Memory B cell (primary cell): ENCODE data around the gene CR1L.
"Not testable (repeated sequence)": the region's sequence is repeated elsewhere in the genome, so short reads cannot be mapped to it uniquely, and the experiment has no call there.

ENCODE experiments used
- ATAC-seq: fragments of 150-1000 bp; cut with Tn5 transposase; 2 replicates; pipeline ENCODE4 v1.10.0; 2021; ENCODE audit warnings: low read depth, mild to moderate bottlenecking, moderate library complexity
- DNase-seq, 2 donors: peaks; one replicate each; pipeline ENCODE4 v3.0.0; 2022; ENCODE audit warnings: low spot score in 2 of 2
- H3K27ac Mint-ChIP-seq: one replicate; pipeline ENCODE4 v1.8.0; 2022; ENCODE audit warnings: mild to moderate bottlenecking, moderate library complexity, mixed read lengths
- H3K27me3 Mint-ChIP-seq: one replicate; pipeline ENCODE4 v1.8.0; 2022; ENCODE audit warnings: mixed read lengths
- H3K36me3 Mint-ChIP-seq: one replicate; pipeline ENCODE4 v1.8.0; 2022; ENCODE audit warnings: mild to moderate bottlenecking, mixed read lengths
- H3K4me1 Mint-ChIP-seq: one replicate; pipeline ENCODE4 v1.8.0; 2022; ENCODE audit warnings: mixed read lengths
- H3K4me3 Mint-ChIP-seq: one replicate; pipeline ENCODE4 v1.8.0; 2022; ENCODE audit warnings: mild to moderate bottlenecking, moderate library complexity, mixed read lengths
- H3K9me3 Mint-ChIP-seq: one replicate; pipeline ENCODE4 v1.8.0; 2022; ENCODE audit warnings: mixed read lengths

The CR1L gene

GRCh38 chr1:207751463-207751789 lies 106.5 kb downstream of the CR1L start:
- H3K4me3 Mint-ChIP-seq, result peak overlapping the region; percentile 93
- ATAC-seq, H3K9me3 Mint-ChIP-seq, H3K36me3 Mint-ChIP-seq, H3K27me3 Mint-ChIP-seq, DNase-seq: not testable (repeated sequence)
- H3K4me1 Mint-ChIP-seq, result peaks cover 30% of the 10 kb centered on the region
- H3K27ac Mint-ChIP-seq, result peak overlapping the region; percentile 82

GRCh38 chr1:207751790-207752455 lies 107.0 kb downstream of the CR1L start, which contains the start of gene CD46:
TSS of gene CD46 (plus strand) at chr1:207752054. CDS start at chr1:207752213, 159 bp downstream.
- Mint-ChIP-seq H3K27ac (peak within 1 kb of the TSS; percentile 82), H3K36me3 (peaks cover 2% of the 10 kb centered on the region), H3K4me1 (peaks cover 30% of the 10 kb centered on the region), H3K9me3 (no peaks in the 10 kb centered on the region), H3K4me3 (peak within 1 kb of the TSS; percentile 93), H3K27me3 (no peaks in the 10 kb centered on the region)
- peak; percentile 96 for ATAC-seq
- DNase-seq, result peak; percentile 80 to 84

DNA sequence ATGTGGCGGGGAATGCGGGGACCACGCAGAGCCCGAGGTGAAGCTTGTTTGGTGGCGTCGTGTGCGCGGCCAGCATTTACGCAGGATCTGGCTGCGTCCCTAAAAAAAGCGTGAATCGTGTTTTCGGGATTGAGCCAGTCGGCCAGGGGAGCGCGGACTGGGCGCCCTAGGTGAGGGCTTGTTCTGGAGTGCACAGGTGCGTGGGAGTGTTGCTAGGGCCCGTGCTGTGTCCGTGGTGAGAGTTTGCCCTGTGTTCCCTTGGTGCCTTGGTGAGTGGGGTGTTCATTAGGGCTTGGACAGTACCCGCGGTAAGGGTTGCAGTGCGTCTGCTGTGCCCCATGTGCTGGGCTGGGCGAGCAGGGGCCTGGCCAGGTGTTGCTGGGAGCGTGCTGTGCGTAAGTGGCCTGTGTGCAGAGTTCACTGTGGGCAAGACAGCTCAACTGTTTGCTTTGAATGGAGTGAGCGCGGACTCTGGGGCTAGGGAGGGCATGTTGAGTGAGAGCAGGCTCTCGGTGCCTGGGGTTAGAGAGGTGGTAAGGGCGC lies 107.6 kb downstream of the CR1L start:
- H3K27ac Mint-ChIP-seq, result peak overlapping the region; percentile 82
- peak in 1 of 2 donors; percentile 18 for DNase-seq
- H3K4me1 Mint-ChIP-seq, result peaks cover 30% of the 10 kb centered on the region
- H3K4me3 Mint-ChIP-seq, result peak overlapping the region; percentile 93
- H3K36me3 Mint-ChIP-seq, result peaks cover 4% of the 10 kb centered on the region
- no peaks in the 10 kb centered on the region for H3K9me3 Mint-ChIP-seq
- no peaks in the 10 kb centered on the region for H3K27me3 Mint-ChIP-seq
- peak; percentile 23 for ATAC-seq

- H3K4me3 Mint-ChIP-seq, result no peak overlapping the region
- no peaks in the 10 kb centered on the region for H3K9me3 Mint-ChIP-seq
- ATAC-seq (no peak), DNase-seq (no peak)
- no peak overlapping the region for H3K27ac Mint-ChIP-seq
- no peaks in the 10 kb centered on the region for H3K27me3 Mint-ChIP-seq
- peaks cover 5% of the 10 kb centered on the region for H3K36me3 Mint-ChIP-seq
- peaks cover 32% of the 10 kb centered on the region for H3K4me1 Mint-ChIP-seq
Measured at GRCh38 chr1:207753611-207754010, 108.7 kb downstream of the CR1L start.

GRCh38 chr1:207754011-207754410 lies 109.1 kb downstream of the CR1L start:
- H3K36me3 Mint-ChIP-seq, result peaks cover 6% of the 10 kb centered on the region
- no peak overlapping the region for H3K4me3 Mint-ChIP-seq
- H3K4me1 Mint-ChIP-seq, result peaks cover 28% of the 10 kb centered on the region

GRCh38 chr1:207754974-207755700 lies 110.2 kb downstream of the CR1L start:
- Mint-ChIP-seq H3K27me3 (no peaks in the 10 kb centered on the region), H3K4me3 (no peak overlapping the region), H3K9me3 (no peaks in the 10 kb centered on the region), H3K4me1 (peaks cover 25% of the 10 kb centered on the region), H3K36me3 (peaks cover 8% of the 10 kb centered on the region), H3K27ac (no peak overlapping the region)
- ATAC-seq (no peak), DNase-seq (no peak)

More at GRCh38 chr1:207754011-207754410, 109.1 kb downstream of the CR1L start:
- H3K27me3 Mint-ChIP-seq, result no peaks in the 10 kb centered on the region
- peak overlapping the region; percentile 36 for H3K27ac Mint-ChIP-seq
- no peak for ATAC-seq
- H3K9me3 Mint-ChIP-seq, result no peaks in the 10 kb centered on the region
- DNase-seq, result no peak

DNA sequence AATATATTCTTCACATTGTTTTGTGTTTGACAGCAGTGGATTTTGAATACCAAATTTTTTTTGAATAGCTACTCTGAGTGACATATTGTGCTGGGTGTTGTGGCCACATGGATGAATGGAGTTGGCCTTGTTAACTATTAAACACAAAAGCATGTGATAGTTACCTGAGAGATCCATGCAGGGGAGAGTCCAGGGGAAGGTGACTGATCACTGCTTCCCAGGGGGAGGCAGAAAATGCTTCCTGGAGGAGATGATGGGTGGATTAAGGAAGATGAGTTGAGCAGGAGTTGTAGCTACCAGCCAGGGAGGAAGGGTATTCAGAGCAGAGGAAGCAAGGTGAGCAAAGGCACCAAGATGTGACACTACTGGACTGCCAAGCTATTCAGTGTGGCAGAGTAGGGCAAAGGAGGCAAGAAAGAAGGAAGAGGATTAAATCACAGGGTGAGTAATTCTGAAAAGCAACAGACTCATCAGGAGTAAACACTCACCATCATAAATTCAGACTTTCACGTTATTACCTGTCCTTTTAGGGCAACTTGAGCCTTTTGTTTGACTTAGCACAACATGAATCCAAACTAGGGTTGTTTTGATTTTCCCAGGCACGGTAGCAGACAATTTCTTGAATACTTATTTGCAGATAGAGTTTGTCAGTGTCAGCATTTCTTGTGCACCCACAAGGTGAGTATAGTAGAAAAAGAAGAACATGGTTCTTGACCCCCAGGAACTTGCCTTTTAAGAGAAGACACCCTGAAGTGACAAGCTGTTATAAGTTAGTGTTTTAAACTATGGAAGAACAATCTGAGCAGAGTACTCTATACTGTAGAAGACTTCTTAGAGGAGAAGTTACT lies 111.1 kb downstream of the CR1L start:
- Mint-ChIP-seq H3K36me3 (peaks cover 12% of the 10 kb centered on the region), H3K27me3 (no peaks in the 10 kb centered on the region), H3K4me3 (no peak overlapping the region), H3K9me3 (no peaks in the 10 kb centered on the region), H3K4me1 (peaks cover 24% of the 10 kb centered on the region), H3K27ac (no peak overlapping the region)
- no peak for DNase-seq
- no peak for ATAC-seq

DNA sequence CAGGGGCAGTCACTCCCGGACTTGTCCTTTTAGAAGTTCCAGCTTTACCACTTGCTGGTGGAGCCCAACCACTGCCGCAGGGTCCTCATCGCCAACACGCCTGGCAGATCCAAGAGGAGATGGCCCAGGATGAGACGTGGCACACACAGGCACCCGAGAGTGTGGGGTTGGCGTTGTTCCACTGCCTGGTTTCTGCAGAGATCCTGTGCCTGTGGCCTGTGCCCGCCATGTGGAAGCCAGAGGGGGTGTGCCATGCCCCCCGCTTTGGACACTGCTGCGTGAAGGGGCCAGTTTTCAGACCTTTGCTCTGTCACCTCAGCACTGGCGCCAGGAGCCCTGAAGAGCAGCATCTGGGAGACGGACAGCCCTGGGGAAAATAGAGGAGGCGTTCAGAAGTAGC lies 117.7 kb downstream of the CR1L start:
- no peak for ATAC-seq

GRCh38 chr1:207763091-207763490 lies 118.2 kb downstream of the CR1L start:
- Mint-ChIP-seq H3K4me1 (peaks cover 2% of the 10 kb centered on the region), H3K36me3 (peaks cover 46% of the 10 kb centered on the region), H3K27ac (no peak overlapping the region), H3K9me3 (no peaks in the 10 kb centered on the region), H3K27me3 (no peaks in the 10 kb centered on the region), H3K4me3 (no peak overlapping the region)
- DNase-seq (no peak), ATAC-seq (no peak)

More for the DNA sequence above, 117.7 kb downstream of the CR1L start:
- Mint-ChIP-seq H3K36me3 (peaks cover 46% of the 10 kb centered on the region), H3K27ac (no peak overlapping the region), H3K9me3 (no peaks in the 10 kb centered on the region), H3K4me1 (peaks cover 2% of the 10 kb centered on the region), H3K4me3 (no peak overlapping the region), H3K27me3 (no peaks in the 10 kb centered on the region)
- no peak for DNase-seq

DNA sequence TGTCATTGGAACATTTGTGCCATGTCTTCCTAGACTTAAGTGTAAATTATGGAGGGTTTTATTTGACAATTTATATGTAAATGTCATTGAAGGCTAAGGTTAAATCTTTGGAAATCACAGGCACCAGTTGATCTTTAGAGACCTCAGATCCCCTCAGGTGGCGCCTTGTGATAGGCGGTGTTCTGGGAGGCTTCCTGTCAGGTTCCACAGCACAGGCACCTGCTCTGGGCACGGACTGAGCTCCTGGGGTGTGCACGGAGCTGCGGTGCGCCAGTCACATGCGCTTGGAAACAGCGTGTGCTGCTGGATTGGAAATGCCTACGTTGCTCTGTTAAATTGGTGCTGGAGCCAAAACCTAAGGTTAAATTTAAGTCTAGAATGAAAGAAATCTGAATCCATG lies 119.0 kb downstream of the CR1L start:
- Mint-ChIP-seq H3K27ac (no peak overlapping the region), H3K27me3 (no peaks in the 10 kb centered on the region), H3K36me3 (peaks cover 43% of the 10 kb centered on the region), H3K9me3 (no peaks in the 10 kb centered on the region), H3K4me3 (no peak overlapping the region), H3K4me1 (no peaks in the 10 kb centered on the region)
- no peak for ATAC-seq
- DNase-seq, result no peak

DNA sequence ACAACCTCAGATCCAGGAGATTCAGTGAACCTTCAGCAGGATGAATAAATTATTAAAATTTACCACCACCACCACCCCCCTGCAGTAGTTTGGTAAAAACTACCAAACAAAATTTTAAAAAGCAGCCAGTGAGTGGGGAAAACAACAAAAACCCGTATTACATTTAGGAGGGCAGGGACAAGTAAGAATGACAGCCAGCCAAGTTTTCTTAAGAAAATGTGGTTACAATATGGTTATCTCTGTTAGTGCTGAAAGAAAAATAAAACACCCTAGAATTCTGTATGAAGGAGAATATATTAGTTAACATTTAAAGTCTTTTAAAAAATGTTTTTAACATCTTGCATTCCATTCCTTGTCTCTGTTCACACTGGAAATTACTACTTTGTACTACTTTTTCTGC lies 121.6 kb downstream of the CR1L start:
- Mint-ChIP-seq H3K36me3 (peaks cover 54% of the 10 kb centered on the region), H3K4me3 (no peak overlapping the region), H3K27me3 (no peaks in the 10 kb centered on the region), H3K4me1 (no peaks in the 10 kb centered on the region), H3K9me3 (peaks cover 2% of the 10 kb centered on the region), H3K27ac (no peak overlapping the region)
- DNase-seq, result no peak
- ATAC-seq, result no peak

- Mint-ChIP-seq H3K4me1 (peaks cover 13% of the 10 kb centered on the region), H3K36me3 (peaks cover 60% of the 10 kb centered on the region), H3K9me3 (peaks cover 12% of the 10 kb centered on the region)
- H3K4me3 Mint-ChIP-seq, H3K27me3 Mint-ChIP-seq, ATAC-seq, H3K27ac Mint-ChIP-seq, DNase-seq: not testable (repeated sequence)
Measured at GRCh38 chr1:207770514-207770913, 125.6 kb downstream of the CR1L start.
